NCI-H1417 treated with DMSO at 0.1 percent for 48 hours (cell line): Measurements from ENCODE around the gene PRRT4.

Experiments
- DNase-seq: peaks from one replicate; lab custom pipeline; 2025; lab: John Stamatoyannopoulos, UW

The PRRT4 gene

GRCh38 chr7:128373606-128374005, 12.1 kb upstream of the PRRT4 start:
- no peak for DNase-seq

- DNase-seq: no peak
Measured at GRCh38 chr7:128370491-128370890, 9.0 kb upstream of the PRRT4 start.

- DNase-seq: no peak
Measured at GRCh38 chr7:128366986-128367385, 5.5 kb upstream of the PRRT4 start.

- no peak for DNase-seq
Measured at GRCh38 chr7:128366300-128366699, 4.8 kb upstream of the PRRT4 start.

- DNase-seq: no peak
Measured at GRCh38 chr7:128365432-128365831, 3.9 kb upstream of the PRRT4 start.

- DNase-seq: no peak
Measured at GRCh38 chr7:128364166-128364870, 2.8 kb upstream of the PRRT4 start.

GRCh38 chr7:128363261-128363721, 1.8 kb upstream of the PRRT4 start:
- no peak for DNase-seq

- DNase-seq: no peak
Measured at GRCh38 chr7:128362670-128363069, 1.2 kb upstream of the PRRT4 start.

- DNase-seq: no peak
Measured at GRCh38 chr7:128360359-128360678, 1.2 kb downstream of the PRRT4 start.

- DNase-seq: no peak
Measured at GRCh38 chr7:128359939-128360338, 1.6 kb downstream of the PRRT4 start.

- no peak for DNase-seq
Measured at GRCh38 chr7:128359336-128359735, 2.2 kb downstream of the PRRT4 start.

GRCh38 chr7:128358233-128358632, 3.3 kb downstream of the PRRT4 start:
- no peak for DNase-seq

GRCh38 chr7:128357217-128357613, 4.3 kb downstream of the PRRT4 start:
- DNase-seq: no peak

- DNase-seq: no peak
Measured at GRCh38 chr7:128356546-128357216, 4.8 kb downstream of the PRRT4 start.

- DNase-seq: no peak
Measured at GRCh38 chr7:128353610-128354009, 7.9 kb downstream of the PRRT4 start.

- no peak for DNase-seq
Measured at GRCh38 chr7:128353189-128353588, 8.3 kb downstream of the PRRT4 start.

GRCh38 chr7:128352636-128353035, 8.9 kb downstream of the PRRT4 start:
- no peak for DNase-seq

- no peak for DNase-seq
Measured at GRCh38 chr7:128352153-128352537, 9.3 kb downstream of the PRRT4 start.

GRCh38 chr7:128351296-128352152, 10.0 kb downstream of the PRRT4 start:
- no peak for DNase-seq

GRCh38 chr7:128350708-128351295, 10.7 kb downstream of the PRRT4 start:
- no peak for DNase-seq

GRCh38 chr7:128349466-128349825, 12.0 kb downstream of the PRRT4 start:
- no peak for DNase-seq

GRCh38 chr7:128347647-128348097, 13.8 kb downstream of the PRRT4 start:
- peak; percentile 13 for DNase-seq

GRCh38 chr7:128344431-128344774, 17.1 kb downstream of the PRRT4 start:
- no peak for DNase-seq
